IPS DF 6.9 (cell line): ENCODE data around the gene DSPP.
"Not testable (repeated sequence)": the region's sequence is repeated elsewhere in the genome, so short reads cannot be mapped to it uniquely, and the experiment has no call there.

ENCODE experiments used
- DNase-seq: peaks from one replicate; pipeline ENCODE4 v3.0.0-alpha.2; 2013; ENCODE audit warnings: low read depth, low spot score
- H3K27ac ChIP-seq: one replicate; pipeline ENCODE4 v1.5.1; 2013; ENCODE audit warnings: low read length, control low read depth
- H3K27me3 ChIP-seq: 2 replicates; pipeline ENCODE4 v1.6.1; 2013; ENCODE audit warnings: mild to moderate bottlenecking, low read length; ENCODE audit not compliant: control insufficient read depth, insufficient read depth
- H3K36me3 ChIP-seq: 2 replicates; pipeline ENCODE4 v1.6.1; 2013; ENCODE audit warnings: low read length; ENCODE audit not compliant: control insufficient read depth, insufficient read depth
- H3K4me1 ChIP-seq: 2 replicates; pipeline ENCODE4 v1.6.1; 2013; ENCODE audit warnings: low read length; ENCODE audit not compliant: control insufficient read depth, insufficient read depth
- H3K4me3 ChIP-seq: 2 replicates; pipeline ENCODE4 v1.5.1; 2013; ENCODE audit warnings: mild to moderate bottlenecking, low read length
- H3K9me3 ChIP-seq: 2 replicates; pipeline ENCODE4 v1.6.1; 2013; ENCODE audit warnings: low read length, inconsistent platforms; ENCODE audit not compliant: control insufficient read depth, insufficient read depth
- WGBS: extraction: QIAGEN DNeasy Blood & Tissue Kit; methylation state at CpG from one replicate; pipeline ENCODE4 v1.1.7; 2013; ENCODE audit warnings: mixed read lengths, missing lambda C conversion rate; ENCODE audit not compliant: insufficient read length, insufficient coverage; 5-methylcytosine and 5-hydroxymethylcytosine counted together

The DSPP gene

DNA sequence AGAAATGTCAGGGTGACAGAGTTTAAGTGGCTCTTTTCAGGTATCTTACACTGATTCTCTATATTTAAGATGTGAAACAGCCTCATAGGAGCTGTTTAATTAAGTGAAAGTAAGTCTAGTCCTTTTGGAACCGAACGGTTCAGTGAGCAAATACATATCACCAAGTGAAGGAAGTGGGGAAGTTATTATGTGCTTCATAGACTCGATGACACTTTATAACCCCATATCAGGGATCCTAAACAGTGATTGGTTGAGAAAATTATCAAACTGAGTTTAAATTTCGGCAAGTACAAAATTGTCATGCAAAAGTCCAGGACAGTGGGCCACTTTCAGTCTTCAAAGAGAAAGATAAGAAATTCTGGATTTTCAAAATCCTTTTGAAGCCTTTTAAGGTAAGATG is at the start of gene DSPP:
Gene DSPP, plus strand, starts transcription at position 301 of the 400 bp plus-strand sequence. CDS start 2,380 bp downstream, outside the sequence.
- H3K9me3 ChIP-seq: no peaks in the 10 kb centered on the region
- no peaks in the 10 kb centered on the region for H3K4me1 ChIP-seq
- H3K36me3 ChIP-seq: no peaks in the 10 kb centered on the region
- no peak within 1 kb of the TSS for H3K4me3 ChIP-seq
- H3K27me3 ChIP-seq: no peaks in the 10 kb centered on the region
- WGBS: no CpG with 5 or more reads among the region's 4 CpGs
- no peak within 1 kb of the TSS for H3K27ac ChIP-seq
- no peak for DNase-seq

GRCh38 chr4:87559090-87559837 is 49.1 kb upstream of the DSPP start:
- no peak overlapping the region for H3K4me3 ChIP-seq
- no peak overlapping the region for H3K27ac ChIP-seq
- DNase-seq: peak; percentile 35
- no peaks in the 10 kb centered on the region for H3K27me3 ChIP-seq
- H3K4me1 ChIP-seq: peaks cover 1% of the 10 kb centered on the region; the same call in 1 of the 2 replicates
- WGBS: no CpG with 5 or more reads among the region's 8 CpGs
- H3K36me3 ChIP-seq: no peaks in the 10 kb centered on the region
- H3K9me3 ChIP-seq: no peaks in the 10 kb centered on the region

DNA sequence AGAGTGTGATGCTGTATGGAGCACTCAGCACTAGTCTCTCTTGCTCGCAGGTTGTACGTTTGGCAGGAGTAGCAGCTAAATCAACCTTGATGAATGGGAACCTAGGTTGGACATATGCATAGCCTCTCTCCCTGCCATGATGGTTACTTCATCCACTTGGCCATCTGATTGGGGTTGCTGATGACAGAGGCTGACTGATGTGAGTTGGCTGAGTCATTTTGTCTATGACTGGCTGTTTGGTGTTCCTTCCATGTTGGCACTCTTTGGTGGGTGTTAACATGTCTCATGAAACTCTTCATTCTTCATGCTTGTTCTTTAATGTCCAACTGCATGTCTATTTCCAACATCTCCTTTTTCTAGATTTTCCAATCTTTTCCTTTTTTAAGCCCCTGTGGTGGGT is 47.5 kb upstream of the DSPP start:
- no peak overlapping the region for H3K27ac ChIP-seq
- no peak overlapping the region for H3K4me3 ChIP-seq
- peaks cover 1% of the 10 kb centered on the region; the same call in 1 of the 2 replicates for H3K4me1 ChIP-seq
- no peaks in the 10 kb centered on the region for H3K9me3 ChIP-seq
- no peaks in the 10 kb centered on the region for H3K36me3 ChIP-seq
- no peaks in the 10 kb centered on the region for H3K27me3 ChIP-seq
- DNase-seq: no peak
- no CpG with 5 or more reads among the region's 2 CpGs for WGBS

DNA sequence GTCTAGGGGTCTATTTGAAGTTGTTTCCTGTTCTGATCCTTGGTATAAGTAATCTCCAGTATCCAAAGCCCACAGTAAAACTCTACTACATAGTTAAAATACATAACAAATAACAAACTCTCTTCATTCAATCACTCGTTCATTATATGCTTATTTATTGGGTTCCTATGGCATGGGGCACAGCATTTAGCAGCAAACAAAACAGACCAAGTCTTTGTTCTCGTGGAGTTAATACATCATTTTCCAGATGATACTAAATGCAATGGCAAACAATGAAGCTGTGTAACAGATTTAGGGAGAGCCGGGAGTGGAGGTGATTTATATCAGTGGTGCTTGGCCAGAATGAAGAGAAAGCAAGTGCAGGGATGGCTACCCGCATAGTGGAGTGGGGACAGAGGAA is 42.6 kb upstream of the DSPP start:
- Histone ChIP-seq H3K4me3 (no peak overlapping the region), H3K9me3 (no peaks in the 10 kb centered on the region), H3K27me3 (no peaks in the 10 kb centered on the region), H3K4me1 (no peaks in the 10 kb centered on the region), H3K36me3 (no peaks in the 10 kb centered on the region), H3K27ac (no peak overlapping the region)
- DNase-seq: no peak
- 100% methylated on average over 1 of the region's 4 CpGs for WGBS

DNA sequence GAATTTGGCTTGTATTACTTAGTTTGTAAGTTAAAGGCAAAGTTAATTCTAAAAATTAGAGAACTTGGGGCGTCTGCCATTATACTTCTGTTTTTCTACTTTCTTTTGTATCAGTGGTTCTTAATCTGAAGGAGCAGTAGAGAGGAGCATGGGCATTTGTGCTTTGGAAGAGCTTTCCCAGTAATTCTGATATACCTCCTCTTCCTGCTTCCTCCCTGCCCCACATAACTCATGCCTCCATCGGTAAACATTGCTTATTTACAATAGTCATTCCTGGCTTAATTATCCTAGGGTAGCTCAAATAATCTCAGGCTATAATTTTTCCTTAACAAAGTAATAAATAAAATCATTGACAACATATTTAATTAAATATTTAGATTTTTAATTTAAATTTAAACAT is 42.1 kb upstream of the DSPP start:
- no peak for DNase-seq
- no peaks in the 10 kb centered on the region for H3K27me3 ChIP-seq
- H3K27ac ChIP-seq: no peak overlapping the region
- no CpG with 5 or more reads among the region's 2 CpGs for WGBS
- H3K9me3 ChIP-seq: no peaks in the 10 kb centered on the region
- no peak overlapping the region for H3K4me3 ChIP-seq
- H3K4me1 ChIP-seq: no peaks in the 10 kb centered on the region
- no peaks in the 10 kb centered on the region for H3K36me3 ChIP-seq

DNA sequence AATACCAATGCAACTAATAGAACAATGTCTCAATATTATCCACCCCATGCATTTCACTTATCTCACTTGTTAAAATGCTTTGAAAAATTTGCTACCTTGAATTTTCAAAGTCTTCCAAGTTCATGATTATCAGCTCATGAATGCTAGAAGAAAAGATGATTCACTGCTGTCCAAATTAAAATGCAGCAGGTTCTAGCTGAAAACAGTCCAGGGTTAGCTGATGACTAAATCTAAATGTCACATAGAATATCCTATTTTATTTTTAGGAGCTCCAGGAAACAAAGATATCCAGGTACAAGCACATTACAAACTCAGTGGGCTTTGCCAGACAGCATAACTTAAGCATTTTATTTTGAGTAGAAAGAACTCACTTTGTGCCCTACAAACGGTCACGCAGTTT is 41.1 kb upstream of the DSPP start:
- Histone ChIP-seq H3K36me3 (no peaks in the 10 kb centered on the region), H3K4me3 (no peak overlapping the region), H3K27me3 (no peaks in the 10 kb centered on the region), H3K4me1 (no peaks in the 10 kb centered on the region), H3K9me3 (no peaks in the 10 kb centered on the region), H3K27ac (no peak overlapping the region)
- no CpG with 5 or more reads among the region's 2 CpGs for WGBS
- DNase-seq: no peak

- WGBS: no CpG with 5 or more reads among the region's 5 CpGs
Measured at GRCh38 chr4:87570290-87570805, 38.0 kb upstream of the DSPP start.

DNA sequence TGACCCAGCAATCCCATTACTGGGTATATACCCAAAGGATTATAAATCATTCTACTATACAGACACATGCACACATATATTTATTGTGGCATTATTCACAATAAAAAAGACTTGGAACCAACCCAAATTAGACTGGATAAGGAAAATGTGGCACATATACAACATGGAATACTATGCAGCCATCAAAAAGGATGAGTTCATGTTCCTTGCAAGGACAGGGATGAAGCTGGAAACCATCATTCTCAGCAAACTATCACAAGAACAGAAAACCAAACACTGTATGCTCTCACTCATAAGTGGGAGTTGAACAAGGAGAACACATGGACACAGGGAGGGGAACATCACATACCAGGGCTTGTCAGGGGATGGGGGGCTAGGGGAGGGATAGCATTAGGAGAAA is 34.0 kb upstream of the DSPP start:
- not testable (repeated sequence) for DNase-seq, H3K4me1 ChIP-seq, H3K9me3 ChIP-seq, H3K4me3 ChIP-seq, H3K36me3 ChIP-seq, H3K27me3 ChIP-seq, H3K27ac ChIP-seq

More at GRCh38 chr4:87570290-87570805, 38.0 kb upstream of the DSPP start:
- Histone ChIP-seq H3K27me3 (no peaks in the 10 kb centered on the region), H3K27ac (no peak overlapping the region), H3K36me3 (no peaks in the 10 kb centered on the region), H3K4me3 (no peak overlapping the region), H3K9me3 (no peaks in the 10 kb centered on the region), H3K4me1 (no peaks in the 10 kb centered on the region)
- DNase-seq: no peak

- no CpG with 5 or more reads among the region's 3 CpGs for WGBS
- H3K4me1 ChIP-seq: no peaks in the 10 kb centered on the region
- no peak for DNase-seq
- H3K4me3 ChIP-seq: no peak overlapping the region
- H3K27ac ChIP-seq: no peak overlapping the region
- no peaks in the 10 kb centered on the region for H3K27me3 ChIP-seq
- no peaks in the 10 kb centered on the region for H3K36me3 ChIP-seq
- no peaks in the 10 kb centered on the region for H3K9me3 ChIP-seq
Measured at GRCh38 chr4:87574996-87575395, 33.3 kb upstream of the DSPP start.

- Histone ChIP-seq H3K4me3 (no peak overlapping the region), H3K27ac (no peak overlapping the region), H3K4me1 (no peaks in the 10 kb centered on the region), H3K27me3 (no peaks in the 10 kb centered on the region), H3K9me3 (no peaks in the 10 kb centered on the region), H3K36me3 (no peaks in the 10 kb centered on the region)
- no CpG with 5 or more reads among the region's 1 CpG for WGBS
- DNase-seq: no peak
Measured at GRCh38 chr4:87575408-87575807, 32.9 kb upstream of the DSPP start.

- Histone ChIP-seq H3K9me3 (no peaks in the 10 kb centered on the region), H3K27me3 (no peaks in the 10 kb centered on the region), H3K4me1 (no peaks in the 10 kb centered on the region), H3K27ac (no peak overlapping the region), H3K4me3 (no peak overlapping the region), H3K36me3 (no peaks in the 10 kb centered on the region)
- DNase-seq: no peak
Measured at GRCh38 chr4:87575983-87576382, 32.3 kb upstream of the DSPP start.
